GM18505 (cell line): Measurements from ENCODE around the gene PRL.

ENCODE experiments used
- ATAC-seq: cut with Tn5 transposase; IDR thresholded peaks from one replicate; pipeline ENCODE4 v1.9.1; 2021; ENCODE audit not compliant: unreplicated experiment
- POLR2A ChIP-seq: IDR thresholded peaks from 4 replicates; pipeline ENCODE4 v1.6.1; 2011; ENCODE audit warnings: borderline replicate concordance; ENCODE audit not compliant: insufficient read depth, insufficient read length; ENCODE audit errors: extremely low read depth

The PRL gene

GRCh38 chr6:22308939-22309338 is 12.1 kb upstream of the PRL start:
- TF ChIP-seq POLR2A = no peak
- ATAC-seq = no peak

- TF ChIP-seq POLR2A = no peak
Measured at GRCh38 chr6:22306741-22307466, 10.1 kb upstream of the PRL start.

GRCh38 chr6:22302838-22303237 is 6.0 kb upstream of the PRL start:
- TF ChIP-seq POLR2A = no peak
- ATAC-seq = no peak

More at GRCh38 chr6:22306741-22307466, 10.1 kb upstream of the PRL start:
- ATAC-seq = no peak

DNA sequence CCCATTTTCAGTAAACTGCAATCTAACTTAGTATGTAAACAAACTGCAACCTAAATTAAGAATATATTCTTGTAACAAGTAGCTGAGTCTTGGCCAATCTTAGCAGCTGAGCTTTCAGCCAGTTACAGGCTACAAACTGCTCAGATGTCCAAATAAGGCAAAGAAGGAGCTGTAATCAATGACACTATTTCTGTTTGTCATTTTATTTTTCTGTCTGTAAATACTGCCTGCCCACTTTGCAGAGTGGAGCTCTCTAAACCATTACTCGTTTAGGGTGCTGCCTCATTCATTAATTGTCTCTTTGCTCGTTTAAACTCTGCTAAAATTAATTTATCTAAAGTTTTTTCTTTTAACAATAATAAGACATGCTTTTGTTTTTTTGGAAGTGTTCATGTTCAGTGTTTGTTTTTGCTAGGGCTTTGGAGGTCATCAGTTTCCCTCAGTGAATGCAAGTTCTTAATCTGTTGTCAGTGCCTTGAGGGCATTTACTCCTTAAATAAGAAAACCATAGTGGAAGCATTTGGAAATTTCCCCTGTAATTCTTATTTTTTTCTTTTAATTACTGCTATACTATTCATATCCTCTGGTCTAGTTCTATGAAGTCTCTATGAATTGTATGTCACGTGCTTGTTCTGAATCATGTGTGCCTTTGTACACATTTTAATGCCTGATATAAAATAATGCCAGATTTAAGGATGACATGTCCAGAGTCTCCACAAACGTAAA is 3.6 kb upstream of the PRL start:
- TF ChIP-seq POLR2A = no peak
- no peak for ATAC-seq

GRCh38 chr6:22298475-22298890 is 1.6 kb upstream of the PRL start:
- no peak for TF ChIP-seq POLR2A
- no peak for ATAC-seq

DNA sequence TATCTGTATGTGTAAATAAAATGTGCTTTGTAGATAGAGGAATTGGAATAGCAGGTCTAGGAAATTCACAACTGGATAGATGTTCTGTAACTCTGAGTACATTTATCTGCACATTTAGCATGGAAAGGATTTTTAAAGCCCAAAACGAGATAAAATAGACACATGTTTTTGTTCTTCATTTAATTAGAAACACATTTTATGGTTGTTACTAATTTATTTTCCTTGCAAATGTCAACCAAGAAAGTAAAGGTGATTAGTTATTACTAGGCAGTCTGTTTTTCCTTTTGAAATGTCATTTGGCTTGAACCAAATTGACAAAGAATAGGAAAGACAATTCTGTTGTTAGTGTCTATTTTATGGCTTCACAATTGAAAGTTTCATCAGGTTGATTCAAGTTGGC is 769 bp downstream of the PRL start:
- no peak for ATAC-seq

DNA sequence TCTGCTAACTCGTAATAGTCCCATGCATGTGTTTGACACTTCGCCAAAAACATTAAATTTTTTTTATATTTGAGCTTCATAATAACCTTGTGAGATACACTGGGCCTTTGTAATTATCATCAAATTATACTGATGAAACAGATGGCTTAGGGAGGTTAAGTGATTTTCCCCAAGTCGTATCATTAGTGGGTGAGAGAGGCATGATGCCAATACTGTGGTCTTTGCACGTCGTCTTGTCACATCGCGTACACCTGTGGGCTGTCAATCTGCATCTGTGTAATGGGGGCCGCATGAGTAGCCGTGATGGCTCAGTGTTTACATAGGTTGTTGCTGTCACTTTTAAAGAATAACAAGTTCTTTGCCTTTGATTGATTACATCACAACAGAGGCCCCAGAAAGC is 1.7 kb downstream of the PRL start:
- no peak for TF ChIP-seq POLR2A
- ATAC-seq = no peak

More for the DNA sequence above, 769 bp downstream of the PRL start:
- no peak for TF ChIP-seq POLR2A

GRCh38 chr6:22294301-22294700 is 2.5 kb downstream of the PRL start:
- no peak for TF ChIP-seq POLR2A
- no peak for ATAC-seq

- TF ChIP-seq POLR2A = no peak
- ATAC-seq = no peak
Measured at GRCh38 chr6:22290045-22290444, 6.8 kb downstream of the PRL start.

GRCh38 chr6:22288721-22289120 is 8.1 kb downstream of the PRL start:
- no peak for TF ChIP-seq POLR2A
- ATAC-seq = no peak

DNA sequence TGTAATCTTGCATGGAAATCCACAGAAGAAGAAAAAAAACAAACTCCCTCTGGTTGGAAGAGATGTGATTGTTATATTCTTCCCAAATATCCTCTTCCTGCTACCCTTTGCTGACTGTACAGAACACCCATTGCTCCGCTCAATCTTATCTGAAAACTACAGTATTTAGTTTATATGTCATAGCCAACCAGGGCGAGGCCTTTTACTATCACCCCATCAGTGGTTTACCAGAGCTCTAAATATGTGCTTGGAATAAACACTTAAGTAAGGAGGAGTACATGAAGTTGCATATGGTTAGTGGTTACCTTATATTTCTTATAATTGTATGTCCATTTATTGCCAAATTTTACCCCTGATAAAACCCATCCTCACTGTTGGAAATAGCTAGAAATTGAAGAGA is 12.2 kb downstream of the PRL start:
- ATAC-seq = no peak
- TF ChIP-seq POLR2A = no peak

GRCh38 chr6:22281341-22282085 is 15.3 kb downstream of the PRL start:
- no peak for TF ChIP-seq POLR2A
- ATAC-seq = no peak

DNA sequence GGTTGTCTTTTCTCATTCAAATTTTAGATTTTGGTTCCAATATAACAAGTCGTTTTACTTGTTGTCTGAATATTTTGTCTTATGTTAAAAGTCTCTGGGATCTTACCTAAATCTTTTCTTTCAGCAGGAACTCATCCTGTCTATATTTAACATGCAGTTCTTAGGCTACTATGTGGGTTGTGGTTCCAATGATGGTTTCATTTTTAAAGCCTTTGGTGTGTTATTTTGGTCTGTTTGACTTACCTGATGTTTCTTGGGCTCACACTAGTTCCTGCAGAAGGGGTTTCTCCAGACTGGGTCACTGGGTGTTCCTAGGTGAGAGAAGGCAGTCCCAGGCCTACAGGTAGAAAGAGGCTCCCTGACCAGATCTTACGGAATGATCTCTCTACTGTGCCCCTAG is 17.4 kb downstream of the PRL start:
- TF ChIP-seq POLR2A = no peak

GRCh38 chr6:22271081-22271480 is 25.8 kb downstream of the PRL start:
- ATAC-seq = peak; percentile 96
- TF ChIP-seq POLR2A = no peak

More for the DNA sequence above, 17.4 kb downstream of the PRL start:
- no peak for ATAC-seq

GRCh38 chr6:22263748-22264147 is 33.1 kb downstream of the PRL start:
- TF ChIP-seq POLR2A = no peak
- ATAC-seq = no peak

GRCh38 chr6:22254886-22255285 is 42.0 kb downstream of the PRL start:
- ATAC-seq = no peak
- TF ChIP-seq POLR2A = no peak
